Heart left ventricle (tissue), 16 donors: ENCODE measurements around the gene DIS3L2. TPM values are rescaled to one million over a fixed set of nuclear protein-coding genes. Genes with fewer than 3 reads are reported as not detected.
A peak's percentile ranks its signal among the peaks of the same experiment; 100 is the strongest.
"Not testable (repeated sequence)": the region's sequence is repeated elsewhere in the genome, so short reads cannot be mapped to it uniquely, and the experiment has no call there.

Source experiments
- ATAC-seq, 4 donors: fragments of 200-7000 bp; cut with Tn5 transposase; one replicate each; pipeline ENCODE4 v1.9.1; 2020 to 2022; ENCODE audit warnings: moderate library complexity in 4 of 4, mild to moderate bottlenecking in 3 of 4, moderate number of reproducible peaks in 1 of 4
- DNase-seq, 5 donors: peaks; one replicate each; pipeline ENCODE4 v3.0.0-alpha.2; 2020
- H3K27ac ChIP-seq, 12 donors: fragments of 200-600 bp; sonication (generic) in 4 of 12; one replicate each; pipeline versions ENCODE4 v1.5.0 to v1.8.0; 2016 to 2022; ENCODE audit warnings: mild to moderate bottlenecking in 2 of 12
- H3K27me3 ChIP-seq, 9 donors: fragments of 200-600 bp; sonication (generic) in 2 of 9; one replicate each; pipeline versions ENCODE4 v1.5.1 to v1.8.0; 2016 to 2022; ENCODE audit warnings: mild to moderate bottlenecking in 3 of 9
- H3K36me3 ChIP-seq, 9 donors: fragments of 200-600 bp; sonication (generic) in 2 of 9; one replicate each; pipeline versions ENCODE4 v1.5.0 to v1.8.0; 2018 to 2022; ENCODE audit warnings: mild to moderate bottlenecking in 2 of 9
- H3K4me1 ChIP-seq, 12 donors: fragments of 200-600 bp; sonication (generic) in 4 of 12; one replicate each; pipeline versions ENCODE4 v1.5.0 to v1.8.0; 2016 to 2022; ENCODE audit warnings: mild to moderate bottlenecking in 3 of 12
- H3K4me3 ChIP-seq, 12 donors: fragments of 200-600 bp; sonication (generic) in 4 of 12; one replicate each; pipeline versions ENCODE4 v1.5.0 to v1.8.0; 2017 to 2022; ENCODE audit warnings: mild to moderate bottlenecking in 9 of 12, moderate library complexity in 4 of 12
- H3K9me3 ChIP-seq, 12 donors: fragments of 200-600 bp; sonication (generic) in 4 of 12; one replicate each; pipeline versions ENCODE4 v1.5.0 to v1.8.0; 2016 to 2022; ENCODE audit warnings: mild to moderate bottlenecking in 1 of 12
- CTCF ChIP-seq, 12 donors: fragments of 200-600 bp; sonication (generic) in 4 of 12; IDR thresholded peaks; one replicate each; pipeline versions ENCODE4 v1.5.0 to v1.8.0; 2018 to 2022; ENCODE audit warnings: antibody characterized with exemption in 12 of 12, mild to moderate bottlenecking in 5 of 12
- POLR2A ChIP-seq, 2 donors: fragments of 450-650 bp; IDR thresholded peaks; one replicate each; pipeline ENCODE4 v1.6.1; 2017; ENCODE audit warnings: antibody characterized with exemption in 2 of 2, mild to moderate bottlenecking in 2 of 2, moderate library complexity in 2 of 2
- WGBS, 4 donors: extraction: QIAGEN DNeasy Blood & Tissue Kit in 2 of 4; methylation state at CpG; one replicate each; pipeline versions ENCODE4 v1.1.5 to v1.1.7; 2013 to 2018; 5-methylcytosine and 5-hydroxymethylcytosine counted together
- intact Hi-C, 10 donors: fragments of 100-400 bp; cut with DNase I; formaldehyde crosslinking; loops; one replicate each; pipeline versions ENCODE4 v1.11.1 to v1.14.2; 2022
- polyA plus RNA-seq, 2 donors: library from polyadenylated mRNA; stranded (reverse); fragments of 200-250 nt; gene quantifications; one replicate each; pipeline ENCODE4 v1.2.3, GENCODE V29; 2013
- total RNA-seq, 9 donors: library from RNA; depleted of rRNA in 2 of 9; stranded (reverse); fragments of >200 nt in 2 of 9; fragmentation: NEBNext Ultra II Directional in 3 of 9; extraction: Animal tissue kit (Norgen Biotek cat#: 25700) in 3 of 9; gene quantifications; one replicate each; pipeline versions ENCODE4 v1.1.0 to v1.2.4, GENCODE V29; 2016 to 2023
- donor health status: ischemic (EF 13 %, LVEDD 7.1; RV severe dilation, severe dysfunction).
- donor health status: healthy with polysubstance abuse.
- donor health status: DM: no; HTN: yes; CAD: no.
- donor health status: DM: no; HTN: no; CAD: no.
- donor health status: ischemic (EF 25% LVEDD 6.9; RV normal size, moderate dysfunction).
- donor health status: ischemic (EF 25% LVEDD 5.7; RV mildly dilated, moderate dysfunction).
- donor health status: healthy.
- donor health status: DM: yes; HTN: yes; CAD: no.
- donor health status: ischemic (EF 35%, LVEDD 5.7; RV mildly dilated, moderate dysfunction).
- donor health status: nonischemic (EF 11% LVEDD 7.7; RV severe dilation, severe dysfunction).
- donor health status: DM: yes; HTN: yes; CAD: no.
- donor health status: PGD.
- donor health status: ischemic (EF 29% LVEDD 5.4; RV normal size, mild dysfunction).
- donor health status: nonischemic (EF 23%, LVEDD 6.1; RV moderate dilation, normal function).

DIS3L2 gene
- total and polyA plus RNA-seq, 11 donors = 12.4 to 27.3 (median 21.8) TPM

DNA sequence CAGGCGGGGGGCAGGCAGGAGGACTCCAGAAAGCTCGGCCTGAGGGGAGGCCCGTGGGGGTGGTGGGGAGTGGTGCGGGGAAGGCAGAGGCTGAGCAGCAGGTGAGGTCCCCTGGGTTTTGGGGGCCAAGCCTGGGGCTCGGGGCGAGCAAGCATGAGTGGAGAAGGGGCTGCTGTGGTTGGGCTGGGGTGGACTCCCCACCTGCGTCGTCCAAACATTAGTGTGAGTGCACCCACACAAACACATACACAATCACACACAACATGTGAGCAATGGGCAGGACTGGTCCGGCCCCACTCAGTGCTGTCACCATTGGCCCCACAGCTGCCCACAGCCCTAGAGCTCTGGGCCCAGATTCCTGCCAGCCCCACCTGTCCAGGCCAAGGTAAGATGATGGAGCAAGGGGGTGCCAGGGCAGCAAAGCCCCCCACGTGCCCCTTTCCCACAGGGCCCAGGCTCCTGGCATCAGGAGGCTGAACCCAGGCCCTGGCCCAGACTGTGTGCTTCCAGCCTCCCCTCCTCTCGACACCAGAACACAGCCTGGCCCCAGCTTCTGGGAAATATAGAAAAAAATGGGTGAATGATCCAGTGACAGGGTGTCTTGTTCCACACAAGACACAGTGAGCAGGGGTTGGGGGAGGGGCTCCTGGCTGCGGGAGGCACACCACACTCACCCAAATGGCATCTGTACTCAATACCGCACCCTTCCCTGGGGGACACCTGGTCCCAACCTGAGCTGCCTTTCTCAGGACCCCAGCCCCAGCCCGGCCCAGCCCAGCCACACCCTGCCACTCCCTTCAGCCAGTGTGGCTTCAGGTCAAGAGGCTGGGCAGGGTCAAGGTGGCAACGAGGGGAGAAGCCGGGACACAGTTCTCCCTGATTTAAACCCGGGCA, 416.6 kb downstream of the DIS3L2 start:
- no peaks in the 10 kb centered on the region for H3K9me3 ChIP-seq
- H3K4me1 ChIP-seq = no peaks in the 10 kb centered on the region
- WGBS, 4 donors = 79 to 84% (median 81%) methylated on average over 15 to 17 of the region's 17 CpGs
- DNase-seq (peak in 1 of 5 donors; percentile 47), ATAC-seq (no peak)
- H3K27ac ChIP-seq = no peak overlapping the region
- peaks cover 11 to 30% (median 20%) of the 10 kb centered on the region in 9 donors for H3K27me3 ChIP-seq
- TF ChIP-seq CTCF (IDR thresholded peaks at IDR 0.05) = no peak
- no peak for TF ChIP-seq POLR2A (IDR thresholded peaks at IDR 0.05)
- H3K4me3 ChIP-seq = no peak overlapping the region
- H3K36me3 ChIP-seq = no peaks in the 10 kb centered on the region
- intact Hi-C loops = no loop called here

DNA sequence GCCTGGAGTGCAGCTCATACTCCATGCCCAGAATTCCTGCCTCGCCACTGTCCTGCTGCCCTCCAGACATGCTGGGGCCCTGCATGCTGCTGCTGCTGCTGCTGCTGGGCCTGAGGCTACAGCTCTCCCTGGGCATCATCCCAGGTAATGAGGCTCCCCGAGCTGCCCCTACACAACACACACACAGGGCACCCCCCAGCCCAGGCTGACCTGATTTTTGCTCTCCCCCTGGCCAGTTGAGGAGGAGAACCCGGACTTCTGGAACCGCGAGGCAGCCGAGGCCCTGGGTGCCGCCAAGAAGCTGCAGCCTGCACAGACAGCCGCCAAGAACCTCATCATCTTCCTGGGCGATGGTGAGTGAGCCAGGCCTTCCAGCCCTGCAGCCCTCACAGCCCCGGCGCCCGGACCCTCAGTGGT, 417.2 kb downstream of the DIS3L2 start, which contains the start of gene ALPP:
ALPP (plus strand) TSS at position 17 of the 417 bp plus-strand sequence; CDS start at position 69, 52 bp downstream.
- 65 to 90% (median 85%) methylated on average over 5 to 12 of the region's 12 CpGs for WGBS, 4 donors
- peak in 1 of 5 donors; percentile 43 for DNase-seq

GRCh38 chr2:232379610-232380590, 418.4 kb downstream of the DIS3L2 start:
- H3K4me3 ChIP-seq, DNase-seq, H3K9me3 ChIP-seq, H3K36me3 ChIP-seq, H3K4me1 ChIP-seq, intact Hi-C loops, H3K27ac ChIP-seq: not testable (repeated sequence)
- peaks cover 11 to 47% (median 33%) of the 10 kb centered on the region in 9 donors for H3K27me3 ChIP-seq
- 84 to 88% (median 87%) methylated on average over 32 to 41 of the region's 41 CpGs for WGBS, 4 donors
- peak in 1 of 4 donors; percentile 13 for ATAC-seq

More for the DNA sequence above, 417.2 kb downstream of the DIS3L2 start, which contains the start of gene ALPP:
- intact Hi-C loops, H3K9me3 ChIP-seq, H3K4me3 ChIP-seq, H3K36me3 ChIP-seq, ATAC-seq, H3K27ac ChIP-seq, H3K4me1 ChIP-seq: not testable (repeated sequence)
- H3K27me3 ChIP-seq = peaks cover 11 to 37% (median 26%) of the 10 kb centered on the region in 9 donors

GRCh38 chr2:232381204-232382031, 419.9 kb downstream of the DIS3L2 start:
- ATAC-seq, H3K9me3 ChIP-seq, H3K27ac ChIP-seq, intact Hi-C loops, H3K4me3 ChIP-seq, H3K36me3 ChIP-seq, H3K4me1 ChIP-seq: not testable (repeated sequence)
- peaks cover 13 to 60% (median 44%) of the 10 kb centered on the region in 9 donors for H3K27me3 ChIP-seq
- peak in 1 of 5 donors; percentile 37 for DNase-seq
- WGBS, 4 donors = 23 to 46% (median 29%) methylated on average over 12 to 59 of the region's 59 CpGs
